Measurements from ENCODE around the gene ZNF362. TPM values are rescaled to one million over a fixed set of nuclear protein-coding genes. Genes with fewer than 3 reads are reported as not detected.

ZNF362 gene
- total RNA-seq, 1 experiment from 2014 or later: 26.9 TPM

DNA sequence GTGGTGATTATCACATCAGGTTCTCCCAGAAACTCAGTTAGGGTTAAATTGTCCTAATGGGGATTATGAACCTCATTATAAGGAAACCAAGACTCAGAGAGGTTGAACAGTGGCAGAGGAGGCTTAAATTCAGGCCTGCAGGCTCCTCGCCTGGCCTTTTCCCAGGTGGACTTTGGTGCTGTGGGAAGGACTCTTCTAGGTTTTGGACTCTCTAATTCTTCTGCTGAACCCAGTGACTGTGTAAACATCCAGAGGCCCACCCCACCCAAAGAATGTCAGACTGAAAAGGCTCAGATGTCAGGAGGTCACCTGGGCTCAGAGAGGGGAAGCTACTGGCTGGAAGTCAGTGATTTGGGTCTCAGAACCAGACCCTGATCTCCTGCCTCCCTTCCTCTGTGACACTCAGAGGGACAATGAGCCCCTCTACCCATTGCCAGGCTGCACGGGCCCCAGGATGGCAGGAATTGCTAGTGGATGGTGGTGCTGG is 2.5 kb downstream of the ZNF362 start:
- intact Hi-C loops (cut with micrococcal nuclease; ENCODE audit: unreplicated experiment): loop anchor here (2.0 kb wide), 1 partner anchor 40 kb away; no protein-coding TSS in a partner anchor
- Mint-ChIP-seq H3K36me3 (ENCODE audit: insufficient read depth, unreplicated experiment) (peaks cover 23% of the 10 kb centered on the region), H3K4me1 (ENCODE audit: low read depth, unreplicated experiment) (peaks cover 16% of the 10 kb centered on the region), H3K27ac (ENCODE audit: unreplicated experiment) (peak overlapping the region; percentile 93), H3K4me3 (ENCODE audit: unreplicated experiment) (peak overlapping the region; percentile 79), H3K9me3 (ENCODE audit: unreplicated experiment) (no peaks in the 10 kb centered on the region), H3K27me3 (ENCODE audit: insufficient read depth, unreplicated experiment) (no peaks in the 10 kb centered on the region)
- Histone ChIP-seq H3K27me3 (replicated peaks; ENCODE audit: control insufficient read depth, insufficient read depth, low read length) (no peaks in the 10 kb centered on the region), H3K4me3 (ENCODE audit: low read depth, low read length) (peak overlapping the region; percentile 47), H3K4me1 (peaks cover 23% of the 10 kb centered on the region), H3K9me3 (no peaks in the 10 kb centered on the region), H3K36me3 (ENCODE audit: control insufficient read depth, insufficient read depth, low read length) (no peaks in the 10 kb centered on the region)
- TF ChIP-seq, protein P1, sequence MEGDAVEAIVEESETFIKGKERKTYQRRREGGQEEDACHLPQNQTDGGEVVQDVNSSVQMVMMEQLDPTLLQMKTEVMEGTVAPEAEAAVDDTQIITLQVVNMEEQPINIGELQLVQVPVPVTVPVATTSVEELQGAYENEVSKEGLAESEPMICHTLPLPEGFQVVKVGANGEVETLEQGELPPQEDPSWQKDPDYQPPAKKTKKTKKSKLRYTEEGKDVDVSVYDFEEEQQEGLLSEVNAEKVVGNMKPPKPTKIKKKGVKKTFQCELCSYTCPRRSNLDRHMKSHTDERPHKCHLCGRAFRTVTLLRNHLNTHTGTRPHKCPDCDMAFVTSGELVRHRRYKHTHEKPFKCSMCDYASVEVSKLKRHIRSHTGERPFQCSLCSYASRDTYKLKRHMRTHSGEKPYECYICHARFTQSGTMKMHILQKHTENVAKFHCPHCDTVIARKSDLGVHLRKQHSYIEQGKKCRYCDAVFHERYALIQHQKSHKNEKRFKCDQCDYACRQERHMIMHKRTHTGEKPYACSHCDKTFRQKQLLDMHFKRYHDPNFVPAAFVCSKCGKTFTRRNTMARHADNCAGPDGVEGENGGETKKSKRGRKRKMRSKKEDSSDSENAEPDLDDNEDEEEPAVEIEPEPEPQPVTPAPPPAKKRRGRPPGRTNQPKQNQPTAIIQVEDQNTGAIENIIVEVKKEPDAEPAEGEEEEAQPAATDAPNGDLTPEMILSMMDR (IDR thresholded peaks at IDR 0.05; ENCODE audit: insufficient read depth in 1 of 2, low read depth in 1 of 2, low read length in 1 of 2, severe bottlenecking in 1 of 2, unreplicated experiment in 1 of 2): no peak
- ChIA-PET CTCF (interaction anchor here (0.9 to 1.0 kb wide), 2 partner anchors 37 to 40 kb away, joined by 3 read pairs; no protein-coding TSS in a partner anchor), POLR2A (no interaction called here)
- peak; percentile 47 to 66 for DNase-seq
- no TSS peak for BruUV-seq (replicated peaks)

DNA sequence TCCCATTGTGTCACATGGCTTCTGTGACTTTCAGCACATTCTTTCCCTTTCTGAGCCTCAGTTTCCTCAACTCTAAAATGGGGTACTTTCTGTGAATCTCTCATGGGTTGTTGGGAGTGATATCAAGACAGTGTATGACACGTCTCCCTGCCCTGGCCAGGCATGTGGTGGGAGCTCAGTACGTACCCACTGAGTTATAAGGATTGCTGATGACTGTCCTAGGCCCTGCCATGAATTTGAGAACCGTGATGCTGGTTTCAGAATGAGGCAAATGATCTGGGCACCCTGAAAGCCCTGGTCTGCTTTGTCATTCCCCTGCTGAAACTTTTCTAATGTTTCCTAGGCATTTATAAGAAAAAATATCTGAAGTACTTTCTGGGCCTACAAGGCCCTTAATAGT is 3.6 kb downstream of the ZNF362 start:
- no TSS peak for BruUV-seq (replicated peaks)
- no peak overlapping the region for H3K4me3 Mint-ChIP-seq (ENCODE audit: unreplicated experiment)
- H3K4me1 Mint-ChIP-seq (ENCODE audit: low read depth, unreplicated experiment): peaks cover 16% of the 10 kb centered on the region
- no peaks in the 10 kb centered on the region for H3K27me3 ChIP-seq (replicated peaks; ENCODE audit: control insufficient read depth, insufficient read depth, low read length)
- H3K36me3 ChIP-seq (ENCODE audit: control insufficient read depth, insufficient read depth, low read length): no peaks in the 10 kb centered on the region
- TF ChIP-seq, protein P1 (IDR thresholded peaks at IDR 0.05; ENCODE audit: insufficient read depth in 1 of 2, low read depth in 1 of 2, low read length in 1 of 2, severe bottlenecking in 1 of 2, unreplicated experiment in 1 of 2): no peak
- peaks cover 23% of the 10 kb centered on the region for H3K4me1 ChIP-seq
- H3K9me3 ChIP-seq: no peaks in the 10 kb centered on the region
- ChIA-PET CTCF (no interaction called here), POLR2A (no interaction called here)
- no peak for DNase-seq
- no peak overlapping the region for H3K4me3 ChIP-seq (ENCODE audit: low read depth, low read length)
- H3K9me3 Mint-ChIP-seq (ENCODE audit: unreplicated experiment): no peaks in the 10 kb centered on the region
- H3K36me3 Mint-ChIP-seq (ENCODE audit: insufficient read depth, unreplicated experiment): peaks cover 23% of the 10 kb centered on the region
- H3K27me3 Mint-ChIP-seq (ENCODE audit: insufficient read depth, unreplicated experiment): no peaks in the 10 kb centered on the region
- intact Hi-C loops (cut with micrococcal nuclease; ENCODE audit: unreplicated experiment): loop anchor here (2.0 kb wide), 1 partner anchor 41 kb away; no protein-coding TSS in a partner anchor
- H3K27ac Mint-ChIP-seq (ENCODE audit: unreplicated experiment): peak overlapping the region; percentile 93

DNA sequence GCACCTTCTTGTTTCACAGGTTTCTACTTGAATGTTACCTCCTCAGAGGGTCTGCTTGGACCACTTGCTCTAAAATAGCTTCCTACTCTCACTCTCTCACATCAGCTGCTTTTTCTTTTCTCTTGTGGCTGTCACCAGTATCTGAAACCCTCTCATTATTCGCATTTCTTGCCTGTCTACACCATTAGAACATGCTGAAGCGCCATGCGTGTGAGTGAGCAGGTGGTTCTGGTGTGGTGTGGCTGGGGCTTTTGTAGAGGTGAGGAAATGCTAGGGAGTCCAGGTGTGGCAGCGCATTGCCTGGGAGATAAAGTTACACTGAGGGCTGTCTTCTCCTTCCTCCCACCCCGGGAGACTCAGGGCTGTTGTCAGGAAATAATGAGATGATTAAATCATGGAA is 4.1 kb downstream of the ZNF362 start:
- Histone ChIP-seq H3K27me3 (replicated peaks; ENCODE audit: control insufficient read depth, insufficient read depth, low read length) (no peaks in the 10 kb centered on the region), H3K36me3 (ENCODE audit: control insufficient read depth, insufficient read depth, low read length) (no peaks in the 10 kb centered on the region), H3K4me3 (ENCODE audit: low read depth, low read length) (no peak overlapping the region), H3K4me1 (peaks cover 23% of the 10 kb centered on the region), H3K9me3 (no peaks in the 10 kb centered on the region)
- Mint-ChIP-seq H3K27me3 (ENCODE audit: insufficient read depth, unreplicated experiment) (no peaks in the 10 kb centered on the region), H3K36me3 (ENCODE audit: insufficient read depth, unreplicated experiment) (peaks cover 23% of the 10 kb centered on the region), H3K27ac (ENCODE audit: unreplicated experiment) (peak overlapping the region; percentile 45), H3K9me3 (ENCODE audit: unreplicated experiment) (no peaks in the 10 kb centered on the region), H3K4me3 (ENCODE audit: unreplicated experiment) (no peak overlapping the region), H3K4me1 (ENCODE audit: low read depth, unreplicated experiment) (peaks cover 16% of the 10 kb centered on the region)
- ChIA-PET CTCF (no interaction called here), POLR2A (no interaction called here)
- no TSS peak for BruUV-seq (replicated peaks)
- intact Hi-C loops (cut with micrococcal nuclease; ENCODE audit: unreplicated experiment): no loop called here
- TF ChIP-seq, protein P1 (IDR thresholded peaks at IDR 0.05; ENCODE audit: insufficient read depth in 1 of 2, low read depth in 1 of 2, low read length in 1 of 2, severe bottlenecking in 1 of 2, unreplicated experiment in 1 of 2): no peak
- no peak for DNase-seq

Data from Caco-2 (cell line).